Measurements from ENCODE around the gene FRS2.
"Not testable (repeated sequence)": the region's sequence is repeated elsewhere in the genome, so short reads cannot be mapped to it uniquely, and the experiment has no call there.

The FRS2 gene

DNA sequence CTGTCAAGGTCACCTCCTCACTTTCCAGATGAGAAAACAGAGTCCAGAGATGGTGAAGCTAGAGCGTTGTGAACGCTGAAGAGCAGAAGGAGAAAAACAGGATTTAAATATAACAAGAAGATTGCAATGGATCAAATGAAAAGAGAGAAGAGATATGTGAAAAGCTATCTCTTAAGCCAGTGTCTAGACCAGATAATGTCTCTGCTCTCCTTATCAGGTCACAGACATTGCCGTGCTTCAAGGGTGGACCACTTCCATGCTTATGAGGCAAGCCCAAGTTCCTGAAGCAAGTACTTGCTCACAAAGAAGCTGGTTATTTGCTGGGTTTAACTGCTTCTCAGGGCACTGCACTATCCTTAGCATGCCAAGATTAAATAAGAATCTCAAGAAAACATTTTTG is 31.6 kb upstream of the FRS2 start:
- Histone ChIP-seq H3K4me3 (ENCODE audit: low read depth, low read length) (no peak overlapping the region), H3K27ac (ENCODE audit: low read depth, low read length) (no peak overlapping the region), H3K36me3 (ENCODE audit: control insufficient read depth, insufficient read depth, low read length) (no peaks in the 10 kb centered on the region), H3K9me3 (ENCODE audit: control insufficient read depth, insufficient read depth, low read length) (no peaks in the 10 kb centered on the region), H3K27me3 (ENCODE audit: control insufficient read depth, insufficient read depth, low read length) (no peaks in the 10 kb centered on the region), H3K4me1 (ENCODE audit: control insufficient read depth, insufficient read depth, low read length) (no peaks in the 10 kb centered on the region), H3K9ac (ENCODE audit: low read depth, low read length) (no peak overlapping the region)

DNA sequence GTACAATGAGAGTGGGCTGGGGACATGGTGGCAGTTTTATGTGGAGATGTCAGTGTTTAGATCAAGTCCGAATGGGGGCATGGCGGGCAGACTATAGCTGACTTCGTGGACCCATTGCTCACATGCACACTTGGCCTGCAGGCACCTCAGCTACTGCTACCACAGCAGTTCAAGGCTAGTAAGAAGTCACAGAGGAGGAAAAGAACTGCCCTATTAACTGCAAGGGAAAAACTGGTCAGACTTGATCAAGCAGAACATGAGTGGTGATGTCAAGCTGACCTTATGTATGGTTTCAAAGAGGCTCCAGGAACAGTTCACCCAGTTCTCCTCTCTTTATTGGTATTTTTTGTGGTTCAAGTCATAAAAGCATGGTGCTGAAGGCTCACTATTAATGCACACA is 30.2 kb upstream of the FRS2 start:
- Histone ChIP-seq H3K4me3 (ENCODE audit: low read depth, low read length) (no peak overlapping the region), H3K27ac (ENCODE audit: low read depth, low read length) (no peak overlapping the region), H3K9me3 (ENCODE audit: control insufficient read depth, insufficient read depth, low read length) (no peaks in the 10 kb centered on the region), H3K4me1 (ENCODE audit: control insufficient read depth, insufficient read depth, low read length) (no peaks in the 10 kb centered on the region), H3K36me3 (ENCODE audit: control insufficient read depth, insufficient read depth, low read length) (no peaks in the 10 kb centered on the region), H3K27me3 (ENCODE audit: control insufficient read depth, insufficient read depth, low read length) (no peaks in the 10 kb centered on the region), H3K9ac (ENCODE audit: low read depth, low read length) (no peak overlapping the region)

DNA sequence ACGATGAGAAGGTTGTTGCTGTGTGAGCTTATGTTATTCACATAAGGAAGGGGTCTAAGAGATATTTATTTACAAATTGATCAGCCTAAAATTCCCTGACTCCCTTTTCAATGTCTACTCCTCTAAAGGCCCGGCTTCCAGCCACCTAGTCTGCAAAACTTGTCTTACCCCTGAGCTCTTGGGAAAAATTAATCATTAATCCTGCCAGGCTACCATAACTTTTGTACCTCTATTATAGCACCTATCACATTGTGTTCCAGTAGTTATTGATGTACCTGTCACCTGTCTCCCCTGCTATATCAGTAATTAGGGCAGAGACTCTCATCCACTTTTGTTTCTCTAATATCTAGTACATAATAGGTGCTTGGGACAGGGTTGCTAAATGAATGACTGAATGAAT is 29.3 kb upstream of the FRS2 start:
- Histone ChIP-seq H3K27me3 (ENCODE audit: control insufficient read depth, insufficient read depth, low read length) (no peaks in the 10 kb centered on the region), H3K9me3 (ENCODE audit: control insufficient read depth, insufficient read depth, low read length) (no peaks in the 10 kb centered on the region), H3K27ac (ENCODE audit: low read depth, low read length) (no peak overlapping the region), H3K4me3 (ENCODE audit: low read depth, low read length) (no peak overlapping the region), H3K9ac (ENCODE audit: low read depth, low read length) (no peak overlapping the region), H3K4me1 (ENCODE audit: control insufficient read depth, insufficient read depth, low read length) (no peaks in the 10 kb centered on the region), H3K36me3 (ENCODE audit: control insufficient read depth, insufficient read depth, low read length) (no peaks in the 10 kb centered on the region)

DNA sequence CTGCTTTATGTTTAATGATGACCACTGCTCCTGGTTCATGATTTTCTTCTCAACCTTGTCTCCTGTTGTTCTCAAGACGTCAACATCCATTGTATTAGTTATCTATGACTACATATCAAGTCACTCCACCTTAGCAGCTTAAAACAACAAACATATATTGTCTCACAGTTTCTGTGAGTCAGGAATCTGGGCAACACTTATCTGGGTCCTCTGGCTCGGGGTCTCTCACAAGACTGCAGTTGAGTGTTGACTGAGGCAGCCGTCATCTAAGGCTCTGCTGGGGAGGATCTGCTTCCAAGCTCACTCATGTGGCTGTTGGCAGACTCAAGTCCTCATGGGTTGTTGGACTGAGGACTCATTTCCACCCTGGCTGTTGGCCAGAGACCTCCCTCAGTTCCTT is 27.3 kb upstream of the FRS2 start:
- no peaks in the 10 kb centered on the region for H3K9me3 ChIP-seq (ENCODE audit: control insufficient read depth, insufficient read depth, low read length)
- no peaks in the 10 kb centered on the region for H3K27me3 ChIP-seq (ENCODE audit: control insufficient read depth, insufficient read depth, low read length)
- H3K27ac ChIP-seq (ENCODE audit: low read depth, low read length): no peak overlapping the region
- no peak overlapping the region for H3K9ac ChIP-seq (ENCODE audit: low read depth, low read length)
- no peaks in the 10 kb centered on the region for H3K4me1 ChIP-seq (ENCODE audit: control insufficient read depth, insufficient read depth, low read length)
- no peaks in the 10 kb centered on the region for H3K36me3 ChIP-seq (ENCODE audit: control insufficient read depth, insufficient read depth, low read length)
- H3K4me3 ChIP-seq (ENCODE audit: low read depth, low read length): no peak overlapping the region

DNA sequence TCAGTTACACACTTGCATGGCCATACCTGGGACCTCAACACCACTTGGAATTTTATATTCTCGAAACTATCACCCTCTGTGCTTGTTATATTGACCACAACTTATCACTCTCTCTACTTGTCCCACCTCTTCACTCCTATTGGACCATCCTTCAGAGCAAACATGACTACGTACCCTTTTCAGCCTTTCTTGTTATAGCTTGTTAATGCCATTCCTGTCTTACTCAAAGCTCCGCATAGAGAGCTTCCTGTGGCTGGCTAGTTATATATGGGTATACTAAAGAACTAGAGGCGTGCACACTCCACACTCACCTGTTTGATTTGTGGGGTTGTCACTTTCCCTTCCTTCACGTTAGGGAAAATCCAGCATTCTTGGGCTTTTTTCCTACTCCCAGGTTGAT is 26.3 kb upstream of the FRS2 start:
- Histone ChIP-seq H3K9ac (ENCODE audit: low read depth, low read length) (no peak overlapping the region), H3K27me3 (ENCODE audit: control insufficient read depth, insufficient read depth, low read length) (no peaks in the 10 kb centered on the region), H3K27ac (ENCODE audit: low read depth, low read length) (no peak overlapping the region), H3K4me1 (ENCODE audit: control insufficient read depth, insufficient read depth, low read length) (no peaks in the 10 kb centered on the region), H3K36me3 (ENCODE audit: control insufficient read depth, insufficient read depth, low read length) (no peaks in the 10 kb centered on the region), H3K4me3 (ENCODE audit: low read depth, low read length) (no peak overlapping the region), H3K9me3 (ENCODE audit: control insufficient read depth, insufficient read depth, low read length) (no peaks in the 10 kb centered on the region)

DNA sequence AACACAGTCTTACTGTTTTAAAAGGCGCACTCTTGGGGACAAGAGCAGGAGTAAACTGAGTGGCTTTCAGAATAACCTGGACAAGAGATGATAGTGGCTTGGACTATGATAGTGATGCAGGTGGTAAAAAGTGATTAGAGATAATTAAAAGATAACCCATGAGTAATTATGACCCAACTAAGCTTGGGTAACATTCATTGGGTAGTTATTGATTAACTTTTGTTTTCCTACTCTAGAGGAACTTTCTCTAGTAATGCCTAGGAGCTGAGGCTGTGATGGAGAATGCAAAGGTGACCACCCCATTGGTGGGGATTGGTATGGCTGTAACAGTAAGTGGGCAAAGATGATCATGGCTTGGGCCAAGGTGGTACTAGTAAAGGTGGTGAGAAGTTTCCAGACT is 22.3 kb upstream of the FRS2 start:
- Histone ChIP-seq H3K4me3 (ENCODE audit: low read depth, low read length) (no peak overlapping the region), H3K4me1 (ENCODE audit: control insufficient read depth, insufficient read depth, low read length) (no peaks in the 10 kb centered on the region), H3K9me3 (ENCODE audit: control insufficient read depth, insufficient read depth, low read length) (no peaks in the 10 kb centered on the region), H3K27me3 (ENCODE audit: control insufficient read depth, insufficient read depth, low read length) (no peaks in the 10 kb centered on the region), H3K27ac (ENCODE audit: low read depth, low read length) (no peak overlapping the region), H3K9ac (ENCODE audit: low read depth, low read length) (no peak overlapping the region), H3K36me3 (ENCODE audit: control insufficient read depth, insufficient read depth, low read length) (no peaks in the 10 kb centered on the region)

DNA sequence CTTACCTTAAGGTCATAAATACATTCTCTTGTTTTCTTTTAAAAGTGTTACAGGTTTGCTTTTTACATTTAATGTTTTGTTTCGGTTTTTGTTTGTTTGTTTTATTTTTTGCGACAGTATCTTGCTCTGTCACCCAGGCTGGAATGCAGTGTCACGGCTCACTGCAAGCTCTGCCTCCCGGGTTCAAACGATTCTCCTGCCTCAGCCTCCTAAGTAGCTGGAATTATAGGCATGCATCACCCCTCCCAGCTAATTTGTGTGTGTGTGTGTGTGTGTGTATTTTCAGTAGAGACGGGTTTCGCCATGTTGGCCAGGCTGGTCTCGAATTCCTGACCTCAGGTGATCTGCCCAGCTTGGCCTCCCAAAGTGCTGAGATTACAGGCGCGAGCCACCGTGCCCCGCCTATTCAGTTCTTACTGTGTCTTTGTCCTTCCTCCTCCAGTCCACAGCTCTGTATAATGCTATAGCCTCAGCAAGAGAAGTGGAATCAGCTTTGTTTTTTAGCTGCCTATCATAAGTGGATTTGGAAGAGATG is 17.5 kb upstream of the FRS2 start:
- H3K4me1 ChIP-seq (ENCODE audit: control insufficient read depth, insufficient read depth, low read length): not testable (repeated sequence)

DNA sequence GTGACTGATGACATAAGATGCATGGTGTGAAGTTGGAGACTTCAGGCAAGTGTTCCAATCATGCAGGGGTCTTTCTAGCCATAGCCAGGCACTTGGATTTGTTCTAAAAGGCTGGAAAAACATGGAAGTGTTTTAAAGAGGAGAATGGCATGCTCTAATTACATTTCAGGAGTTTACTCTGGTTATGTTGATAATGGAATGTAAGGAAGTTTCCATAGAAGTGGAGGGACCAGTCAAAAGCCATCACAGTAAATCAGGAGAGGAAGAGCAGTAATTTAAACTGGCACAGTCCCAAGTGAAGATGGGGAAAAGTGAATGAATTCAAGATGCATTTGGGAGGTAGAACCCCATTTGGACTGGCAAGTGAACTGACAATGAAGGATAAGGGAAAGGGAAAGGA is 13.9 kb upstream of the FRS2 start:
- Histone ChIP-seq H3K4me1 (ENCODE audit: control insufficient read depth, insufficient read depth, low read length) (no peaks in the 10 kb centered on the region), H3K4me3 (ENCODE audit: low read depth, low read length) (no peak overlapping the region), H3K9me3 (ENCODE audit: control insufficient read depth, insufficient read depth, low read length) (no peaks in the 10 kb centered on the region), H3K27me3 (ENCODE audit: control insufficient read depth, insufficient read depth, low read length) (no peaks in the 10 kb centered on the region), H3K9ac (ENCODE audit: low read depth, low read length) (no peak overlapping the region), H3K36me3 (ENCODE audit: control insufficient read depth, insufficient read depth, low read length) (no peaks in the 10 kb centered on the region), H3K27ac (ENCODE audit: low read depth, low read length) (no peak overlapping the region)

More for the DNA sequence above, 17.5 kb upstream of the FRS2 start:
- H3K9ac ChIP-seq (ENCODE audit: low read depth, low read length); H3K27me3 ChIP-seq (ENCODE audit: control insufficient read depth, insufficient read depth, low read length); H3K9me3 ChIP-seq (ENCODE audit: control insufficient read depth, insufficient read depth, low read length); H3K36me3 ChIP-seq (ENCODE audit: control insufficient read depth, insufficient read depth, low read length); H3K27ac ChIP-seq (ENCODE audit: low read depth, low read length); H3K4me3 ChIP-seq (ENCODE audit: low read depth, low read length): not testable (repeated sequence)

DNA sequence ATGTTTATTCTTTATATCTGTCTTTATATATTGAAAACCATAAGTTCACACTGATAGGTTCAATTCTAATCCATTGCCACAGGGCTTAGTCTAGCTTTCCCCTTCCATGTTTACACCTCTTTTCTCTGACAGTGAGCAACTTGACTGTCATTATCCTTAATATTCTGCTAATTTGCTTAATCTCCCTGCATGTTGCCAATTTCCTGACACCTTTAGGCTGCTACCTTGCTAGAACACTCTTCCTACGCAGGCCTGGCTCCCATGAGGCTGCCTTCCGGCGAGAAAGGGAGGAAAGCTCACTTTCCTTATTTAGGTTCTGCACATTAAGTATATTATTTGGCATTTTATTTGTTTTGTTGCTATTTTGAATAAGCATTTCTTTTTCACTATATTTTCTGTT is 12.8 kb upstream of the FRS2 start:
- Histone ChIP-seq H3K9ac (ENCODE audit: low read depth, low read length) (no peak overlapping the region), H3K27me3 (ENCODE audit: control insufficient read depth, insufficient read depth, low read length) (no peaks in the 10 kb centered on the region), H3K4me3 (ENCODE audit: low read depth, low read length) (no peak overlapping the region), H3K36me3 (ENCODE audit: control insufficient read depth, insufficient read depth, low read length) (no peaks in the 10 kb centered on the region), H3K27ac (ENCODE audit: low read depth, low read length) (no peak overlapping the region), H3K9me3 (ENCODE audit: control insufficient read depth, insufficient read depth, low read length) (no peaks in the 10 kb centered on the region), H3K4me1 (ENCODE audit: control insufficient read depth, insufficient read depth, low read length) (0 out of 2 replicates have a peak, but pooled peaks cover 4% of the 10 kb centered on the region)

DNA sequence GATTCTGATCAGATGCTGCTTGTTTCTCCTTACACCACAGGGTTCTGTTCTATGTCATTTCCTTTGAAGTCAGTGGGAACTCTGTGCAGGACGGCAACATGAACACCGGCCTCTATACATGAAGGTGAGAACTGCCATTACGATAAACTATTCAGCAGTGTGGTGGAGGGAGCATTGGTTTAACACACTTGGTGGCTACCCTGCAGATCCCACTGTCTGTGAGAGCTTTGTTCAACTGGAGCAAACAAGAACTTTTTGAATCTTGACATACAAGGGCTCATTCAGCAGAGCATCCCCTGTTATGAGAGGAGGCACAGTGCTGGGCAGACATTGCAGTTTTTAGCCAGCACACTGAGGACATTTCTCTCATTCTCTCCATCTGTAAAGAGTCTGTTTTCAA is 10.7 kb upstream of the FRS2 start:
- no peak overlapping the region for H3K27ac ChIP-seq (ENCODE audit: low read depth, low read length)
- no peak overlapping the region for H3K9ac ChIP-seq (ENCODE audit: low read depth, low read length)
- no peaks in the 10 kb centered on the region for H3K27me3 ChIP-seq (ENCODE audit: control insufficient read depth, insufficient read depth, low read length)
- no peaks in the 10 kb centered on the region for H3K36me3 ChIP-seq (ENCODE audit: control insufficient read depth, insufficient read depth, low read length)
- H3K4me3 ChIP-seq (ENCODE audit: low read depth, low read length): no peak overlapping the region
- no peaks in the 10 kb centered on the region for H3K9me3 ChIP-seq (ENCODE audit: control insufficient read depth, insufficient read depth, low read length)
- H3K4me1 ChIP-seq (ENCODE audit: control insufficient read depth, insufficient read depth, low read length): 0 out of 2 replicates have a peak, but pooled peaks cover 6% of the 10 kb centered on the region

DNA sequence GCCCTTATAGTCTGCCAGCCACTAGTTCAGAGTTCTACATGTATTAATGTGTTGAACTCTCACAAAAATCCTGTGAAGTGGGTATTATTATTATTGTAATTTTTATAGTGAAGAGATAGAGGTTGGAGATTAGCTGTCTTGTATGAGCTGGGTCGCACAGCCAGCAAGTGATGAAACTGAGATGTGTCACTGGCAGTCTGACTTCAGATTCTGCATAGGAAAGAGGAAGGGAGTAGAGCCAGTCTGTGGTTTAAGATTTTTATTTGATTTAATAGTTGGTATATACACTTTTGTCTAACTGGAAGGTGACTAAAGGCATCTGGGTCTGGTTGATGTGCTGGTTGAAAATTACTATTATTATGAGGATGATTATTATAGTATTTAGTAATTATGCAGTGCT is 5.8 kb upstream of the FRS2 start:
- H3K27ac ChIP-seq (ENCODE audit: low read depth, low read length): no peak overlapping the region
- peaks cover 31% of the 10 kb centered on the region for H3K4me1 ChIP-seq (ENCODE audit: control insufficient read depth, insufficient read depth, low read length)
- H3K27me3 ChIP-seq (ENCODE audit: control insufficient read depth, insufficient read depth, low read length): no peaks in the 10 kb centered on the region
- no peaks in the 10 kb centered on the region for H3K9me3 ChIP-seq (ENCODE audit: control insufficient read depth, insufficient read depth, low read length)
- H3K36me3 ChIP-seq (ENCODE audit: control insufficient read depth, insufficient read depth, low read length): no peaks in the 10 kb centered on the region
- no peak overlapping the region for H3K9ac ChIP-seq (ENCODE audit: low read depth, low read length)
- no peak overlapping the region for H3K4me3 ChIP-seq (ENCODE audit: low read depth, low read length)

DNA sequence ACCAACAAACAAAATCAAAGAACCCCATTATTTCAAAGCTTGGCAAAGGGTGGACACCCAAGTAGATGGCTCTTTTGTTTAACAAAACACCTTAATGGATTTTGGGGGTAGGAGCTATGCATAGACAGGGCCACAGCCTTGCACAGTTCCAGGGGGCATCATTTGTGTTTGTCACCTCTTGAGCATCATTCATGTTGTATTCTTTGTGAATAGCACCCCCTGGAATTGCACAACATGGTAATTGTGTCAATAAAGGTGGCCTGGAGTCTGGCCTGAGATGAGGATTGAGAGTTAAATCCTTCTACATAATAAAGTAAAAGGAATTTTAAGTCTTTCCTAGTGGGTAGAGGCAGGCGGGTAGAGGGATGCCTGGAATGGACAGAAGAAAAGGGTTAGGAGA is 3.3 kb upstream of the FRS2 start:
- Histone ChIP-seq H3K9ac (ENCODE audit: low read depth, low read length) (no peak overlapping the region; the same call in 1 of the 2 replicates), H3K4me3 (ENCODE audit: low read depth, low read length) (no peak overlapping the region), H3K27ac (ENCODE audit: low read depth, low read length) (peak overlapping the region; percentile 77), H3K4me1 (ENCODE audit: control insufficient read depth, insufficient read depth, low read length) (peaks cover 36% of the 10 kb centered on the region), H3K9me3 (ENCODE audit: control insufficient read depth, insufficient read depth, low read length) (no peaks in the 10 kb centered on the region), H3K36me3 (ENCODE audit: control insufficient read depth, insufficient read depth, low read length) (no peaks in the 10 kb centered on the region), H3K27me3 (ENCODE audit: control insufficient read depth, insufficient read depth, low read length) (no peaks in the 10 kb centered on the region)

All from HUES48 (cell line).